Panc1 (cell line): ENCODE measurements around the gene NDUFB3.

ENCODE experiments used
- CTCF ChIP-seq: fragments of 450-650 bp; IDR thresholded peaks from 2 replicates; pipeline ENCODE4 v1.5.1; 2017; ENCODE audit warnings: mild to moderate bottlenecking
- POLR2AphosphoS5 ChIP-seq: IDR thresholded peaks from 2 replicates; pipeline ENCODE4 v1.6.1; 2012; ENCODE audit warnings: mild to moderate bottlenecking, low read depth, low read length, moderate library complexity
- REST ChIP-seq, 2 experiments: IDR thresholded peaks; 2 replicates each; pipeline ENCODE4 v1.6.1; 2011 to 2012; ENCODE audit warnings: low read depth in 2 of 2, control low read depth in 1 of 2, low read length in 1 of 2, mild to moderate bottlenecking in 1 of 2, moderate library complexity in 1 of 2; ENCODE audit not compliant: insufficient read depth in 1 of 2
- SIN3A ChIP-seq: IDR thresholded peaks from 2 replicates; pipeline ENCODE4 v1.6.1; 2012; ENCODE audit warnings: low read depth, mild to moderate bottlenecking, low read length, moderate library complexity, borderline replicate concordance; ENCODE audit not compliant: insufficient read depth

GRCh38 chr2:201127152-201127511, 55.3 kb downstream of the NDUFB3 start:
- TF ChIP-seq REST (IDR thresholded peaks at IDR 0.05; ENCODE audit: insufficient read depth in 1 of 2, low read depth in 2 of 2, low read length in 1 of 2) (no peak), POLR2AphosphoS5 (no peak), CTCF (no peak), SIN3A (no peak)
